ENCODE data around the gene MAOB. TPM values are rescaled to one million over a fixed set of nuclear protein-coding genes. Genes with fewer than 3 reads are reported as not detected.
A peak's percentile ranks its signal among the peaks of the same experiment; 100 is the strongest.
"Not testable (repeated sequence)": the region's sequence is repeated elsewhere in the genome, so short reads cannot be mapped to it uniquely, and the experiment has no call there.

Gene MAOB
- not detected in 2 replicates for total RNA-seq (2014; rRNA removed; shearing (Covaris generic))

- peak; percentile 7 for DNase-seq (ENCODE audit: low read depth)
These were observed at the start of gene MAOB for GRCh38 chrX:43882294-43882681. MAOB (minus strand) TSS chrX:43882450; CDS start chrX:43882299, 151 bp downstream.

GRCh38 chrX:43922032-43922431 lies 39.8 kb upstream of the MAOB start:
- not testable (repeated sequence) for DNase-seq (ENCODE audit: low read depth)

GRCh38 chrX:43910772-43911171 lies 28.5 kb upstream of the MAOB start:
- DNase-seq (ENCODE audit: low read depth), result not testable (repeated sequence)

GRCh38 chrX:43910012-43910411 lies 27.8 kb upstream of the MAOB start:
- DNase-seq (ENCODE audit: low read depth), result no peak

- DNase-seq (ENCODE audit: low read depth), result no peak
These were observed 26.9 kb upstream of the MAOB start for GRCh38 chrX:43909141-43909540.

- DNase-seq (ENCODE audit: low read depth), result no peak
These were observed 17.9 kb upstream of the MAOB start for GRCh38 chrX:43899878-43900815.

GRCh38 chrX:43898406-43899035 lies 16.3 kb upstream of the MAOB start:
- DNase-seq (ENCODE audit: low read depth), result no peak

GRCh38 chrX:43897290-43897689 lies 15.0 kb upstream of the MAOB start:
- DNase-seq (ENCODE audit: low read depth), result no peak

GRCh38 chrX:43892336-43892870 lies 10.2 kb upstream of the MAOB start:
- DNase-seq (ENCODE audit: low read depth), result no peak

GRCh38 chrX:43885617-43886016 lies 3.4 kb upstream of the MAOB start:
- no peak for DNase-seq (ENCODE audit: low read depth)

- DNase-seq (ENCODE audit: low read depth), result no peak
These were observed 598 bp downstream of the MAOB start for GRCh38 chrX:43881410-43882293.

GRCh38 chrX:43880425-43880824 lies 1.8 kb downstream of the MAOB start:
- DNase-seq (ENCODE audit: low read depth), result no peak

GRCh38 chrX:43878906-43879526 lies 3.2 kb downstream of the MAOB start:
- DNase-seq (ENCODE audit: low read depth), result no peak

- no peak for DNase-seq (ENCODE audit: low read depth)
These were observed 5.6 kb downstream of the MAOB start for GRCh38 chrX:43876680-43877079.

- no peak for DNase-seq (ENCODE audit: low read depth)
These were observed 11.4 kb downstream of the MAOB start for GRCh38 chrX:43870758-43871419.

GRCh38 chrX:43870011-43870410 lies 12.2 kb downstream of the MAOB start:
- no peak for DNase-seq (ENCODE audit: low read depth)

- peak; percentile 3 for DNase-seq (ENCODE audit: low read depth)
These were observed 13.5 kb downstream of the MAOB start for GRCh38 chrX:43868791-43869190.

GRCh38 chrX:43866423-43866822 lies 15.8 kb downstream of the MAOB start:
- no peak for DNase-seq (ENCODE audit: low read depth)

- DNase-seq (ENCODE audit: low read depth), result no peak
These were observed 16.5 kb downstream of the MAOB start for GRCh38 chrX:43865791-43866190.

- DNase-seq (ENCODE audit: low read depth), result no peak
These were observed 19.8 kb downstream of the MAOB start for GRCh38 chrX:43862434-43862833.

GRCh38 chrX:43861750-43862149 lies 20.5 kb downstream of the MAOB start:
- DNase-seq (ENCODE audit: low read depth), result no peak
